ENCODE data around the gene PPWD1.

PPWD1 gene

GRCh38 chr5:65624025-65624570, 61.0 kb downstream of the PPWD1 start, which contains the start of gene TRIM23:
Gene TRIM23, minus strand, starts transcription at chr5:65624333. Its CDS starts 59 bp downstream, at chr5:65624274.
- DNase-seq (ENCODE audit: low spot score) = peak; percentile 95

- peak; percentile 76 for DNase-seq (ENCODE audit: low spot score)
Observed at GRCh38 chr5:65624571-65625555, 61.8 kb downstream of the PPWD1 start, which contains the start of the genes SHLD3 and TRAPPC13. Gene SHLD3, plus strand, starts transcription at chr5:65625027. Its CDS starts 4,561 bp downstream, at chr5:65629588. Gene TRAPPC13, plus strand, starts transcription at chr5:65625027. Its CDS starts 34 bp downstream, at chr5:65625061.

- no peak for DNase-seq (ENCODE audit: low spot score)
Observed at GRCh38 chr5:65625743-65626142, 62.6 kb downstream of the PPWD1 start.

- no peak for DNase-seq (ENCODE audit: low spot score)
Observed at GRCh38 chr5:65630981-65631380, 67.9 kb downstream of the PPWD1 start.
